ENCODE results near the gene LRIG1. TPM values are rescaled to one million over a fixed set of nuclear protein-coding genes. Genes with fewer than 3 reads are reported as not detected.

The LRIG1 gene
- total and polyA plus RNA-seq, 9 of the 15 experiments (the other 6 are each of a cell fraction or from before 2014, with no cell fraction given), result 0.05 to 0.38 (median 0.13) TPM; not detected in 3

- no peak for TF ChIP-seq RERE (CRISPR knock-in tag; IDR thresholded peaks at IDR 0.05; ENCODE audit: borderline replicate concordance)
- no peak for TF ChIP-seq ZNF785 (CRISPR knock-in tag; IDR thresholded peaks at IDR 0.05)
- TF ChIP-seq ZNF24 (IDR thresholded peaks at IDR 0.05), result no peak
- no peak for TF ChIP-seq THRAP3 (IDR thresholded peaks at IDR 0.05; ENCODE audit: borderline replicate concordance)
- no peak for TF ChIP-seq ZNF124 (CRISPR knock-in tag; IDR thresholded peaks at IDR 0.05)
- no peak for TF ChIP-seq GABPA (tag; conservative IDR thresholded peaks at IDR 0.05; ENCODE audit: low read depth)
- TF ChIP-seq ZC3H11A (IDR thresholded peaks at IDR 0.05; ENCODE audit: low read depth, low read length), result no peak
- no peak for TF ChIP-seq ZBTB33 (CRISPR knock-in tag; IDR thresholded peaks at IDR 0.05)
- TF ChIP-seq SAFB (IDR thresholded peaks at IDR 0.05; ENCODE audit: borderline replicate concordance, low read depth, low read length), result no peak
- TF ChIP-seq CREB1 (IDR thresholded peaks at IDR 0.05), result no peak
- TF ChIP-seq CREB1 (CRISPR knock-in tag; IDR thresholded peaks at IDR 0.05), result no peak
- no peak for TF ChIP-seq TSC22D4 (tag; IDR thresholded peaks at IDR 0.05)
- TF ChIP-seq MCM5 (IDR thresholded peaks at IDR 0.05; ENCODE audit: low read depth), result no peak
- TF ChIP-seq FOXO4 (CRISPR knock-in tag; IDR thresholded peaks at IDR 0.05), result no peak
- TF ChIP-seq OTX1 (CRISPR knock-in tag; IDR thresholded peaks at IDR 0.05), result 0 out of 2 replicates have a peak, but pooled peaks have one; percentile 8
- no peak for TF ChIP-seq RHOXF2B (CRISPR knock-in tag; conservative IDR thresholded peaks at IDR 0.05)
- TF ChIP-seq ZNF224 (CRISPR knock-in tag; IDR thresholded peaks at IDR 0.05), result no peak
- TF ChIP-seq MAZ (CRISPR knock-in tag; conservative IDR thresholded peaks at IDR 0.05 in 1 of 2, IDR thresholded peaks at IDR 0.05 in 1 of 2), result no peak
- no peak for TF ChIP-seq NFXL1 (CRISPR knock-in tag; IDR thresholded peaks at IDR 0.05)
- TF ChIP-seq NBN (IDR thresholded peaks at IDR 0.05; ENCODE audit: low read depth), result no peak
- no peak for TF ChIP-seq ZNF23 (CRISPR knock-in tag; IDR thresholded peaks at IDR 0.05)
- TF ChIP-seq POLR2B (IDR thresholded peaks at IDR 0.05; ENCODE audit: low read depth, partially characterized antibody), result no peak
- no peak for TF ChIP-seq NUFIP1 (IDR thresholded peaks at IDR 0.05; ENCODE audit: partially characterized antibody)
- no peak for TF ChIP-seq GTF2A2 (tag; IDR thresholded peaks at IDR 0.05)
- no peak for TF ChIP-seq BCL6 (CRISPR knock-in tag; IDR thresholded peaks at IDR 0.05)
Observed at GRCh38 chr3:66411474-66411873, 89.3 kb downstream of the LRIG1 start (continued).
